ENCODE data around the gene CASTOR1.

Gene CASTOR1

GRCh38 chr22:30288419-30289140 is 725 bp downstream of the CASTOR1 start:
- no peak for TF ChIP-seq GATA3 (IDR thresholded peaks at IDR 0.05; ENCODE audit: low read depth, low read length)
- TF ChIP-seq GATA2 (IDR thresholded peaks at IDR 0.05; ENCODE audit: low read depth, low read length), result no peak

DNA sequence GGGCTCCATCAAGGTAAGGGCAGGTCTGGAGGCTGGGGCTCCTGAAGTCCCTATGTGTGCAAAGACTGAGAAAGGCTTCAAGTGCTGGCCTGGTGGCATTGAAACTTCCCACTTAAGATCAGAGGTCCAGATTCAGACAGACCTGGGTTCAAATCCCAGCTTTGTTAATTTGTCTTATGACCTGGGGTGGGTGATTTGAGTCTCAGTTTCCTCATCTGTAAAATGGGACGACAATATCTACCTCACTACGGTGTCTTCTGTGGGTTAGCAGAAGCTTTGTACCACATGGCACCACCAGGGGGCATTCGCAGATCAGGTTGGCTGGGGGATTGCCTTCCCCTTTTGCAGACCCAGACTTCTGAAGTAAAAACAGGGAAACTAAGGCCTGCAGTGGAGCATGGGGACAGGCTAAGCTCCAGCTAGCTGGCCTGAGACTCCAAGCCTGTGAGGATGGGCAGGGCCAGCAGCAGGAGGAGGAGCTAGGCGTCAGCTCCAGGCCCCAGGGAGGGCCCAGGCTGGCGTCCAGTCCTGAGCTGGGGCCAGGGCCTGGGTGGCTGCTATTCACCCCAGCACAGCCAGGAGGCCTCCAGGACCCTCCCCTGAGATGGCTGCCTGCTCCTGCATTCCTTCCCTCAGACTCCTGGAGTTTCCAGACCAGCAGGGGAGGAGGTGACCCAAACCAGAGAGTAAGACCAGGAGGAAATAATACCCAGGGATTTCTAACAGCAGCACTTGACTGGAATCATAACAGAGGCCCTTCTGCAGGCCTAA is 1.5 kb downstream of the CASTOR1 start:
- TF ChIP-seq GATA2 (IDR thresholded peaks at IDR 0.05; ENCODE audit: low read depth, low read length) (no peak), GATA3 (IDR thresholded peaks at IDR 0.05; ENCODE audit: low read depth, low read length) (no peak)

DNA sequence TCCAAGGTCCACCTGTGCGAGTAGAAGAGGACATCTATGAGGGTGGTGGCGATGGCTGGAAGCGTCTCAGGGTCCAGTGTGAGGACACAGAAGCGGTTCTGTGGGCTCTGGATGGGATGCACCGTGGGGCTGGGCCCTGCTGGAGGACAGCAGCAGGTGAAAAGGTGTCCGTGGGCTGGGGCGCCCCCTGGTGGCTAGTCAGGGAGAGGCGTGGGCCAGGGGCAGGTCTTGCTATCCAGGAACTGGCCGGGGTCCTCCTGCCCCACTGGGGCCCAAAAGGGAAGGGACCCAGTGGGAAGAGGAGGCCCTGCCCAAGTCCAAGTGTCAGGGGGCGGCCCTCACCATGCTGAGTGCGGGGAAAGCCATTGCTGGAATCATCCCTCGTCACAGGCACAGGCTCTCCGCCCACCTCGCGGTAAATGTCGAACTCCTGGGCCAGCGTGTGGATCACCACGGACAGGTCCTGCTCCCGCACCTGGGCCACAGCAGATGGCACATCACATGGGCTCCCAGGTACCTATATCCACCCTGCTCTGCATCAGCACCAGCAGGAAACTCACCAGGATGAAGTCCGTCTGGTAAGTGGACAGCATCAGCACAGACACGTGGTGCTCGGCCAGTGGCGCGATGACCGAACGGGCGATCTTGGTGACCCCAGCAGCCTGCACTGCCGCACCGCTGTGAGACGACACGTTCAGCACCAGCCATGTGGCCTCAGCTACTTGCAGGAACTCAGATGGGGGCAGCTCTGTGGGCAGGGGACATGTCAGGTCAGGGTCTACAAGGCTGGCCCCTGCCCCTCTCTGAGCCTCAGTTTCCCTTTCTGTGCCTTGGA is 2.3 kb downstream of the CASTOR1 start:
- TF ChIP-seq GATA3 (IDR thresholded peaks at IDR 0.05; ENCODE audit: low read depth, low read length) (no peak), GATA2 (IDR thresholded peaks at IDR 0.05; ENCODE audit: low read depth, low read length) (no peak)

- no peak for TF ChIP-seq GATA3 (IDR thresholded peaks at IDR 0.05; ENCODE audit: low read depth, low read length)
- no peak for TF ChIP-seq GATA2 (IDR thresholded peaks at IDR 0.05; ENCODE audit: low read depth, low read length)
These were observed 3.0 kb downstream of the CASTOR1 start for GRCh38 chr22:30286331-30286730.

- TF ChIP-seq GATA3 (IDR thresholded peaks at IDR 0.05; ENCODE audit: low read depth, low read length) (no peak), GATA2 (IDR thresholded peaks at IDR 0.05; ENCODE audit: low read depth, low read length) (no peak)
These were observed 3.5 kb downstream of the CASTOR1 start for GRCh38 chr22:30285846-30286200.

GRCh38 chr22:30285176-30285845 is 4.0 kb downstream of the CASTOR1 start:
- TF ChIP-seq GATA2 (IDR thresholded peaks at IDR 0.05; ENCODE audit: low read depth, low read length) (no peak), GATA3 (IDR thresholded peaks at IDR 0.05; ENCODE audit: low read depth, low read length) (no peak)

DNA sequence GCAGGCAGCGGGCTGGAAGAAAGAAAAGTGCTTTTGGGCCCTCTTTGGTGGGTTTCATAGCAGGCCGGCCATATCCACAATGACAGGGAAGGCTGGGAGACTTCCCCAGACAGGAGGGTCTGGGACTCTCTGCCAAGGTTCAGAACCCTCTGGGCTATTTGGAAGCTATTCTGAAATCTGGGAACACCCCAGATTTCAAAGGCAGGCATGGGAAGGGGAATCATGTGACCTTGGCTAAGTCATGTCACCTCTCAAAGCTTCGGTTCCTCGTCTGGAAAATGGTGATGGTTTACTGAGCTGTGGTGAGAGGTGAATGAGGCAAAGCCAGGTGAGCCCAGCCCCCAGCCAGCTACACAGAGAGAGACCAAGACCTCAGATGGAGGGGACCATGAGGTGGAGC is 4.6 kb downstream of the CASTOR1 start:
- TF ChIP-seq GATA2 (IDR thresholded peaks at IDR 0.05; ENCODE audit: low read depth, low read length), result no peak

DNA sequence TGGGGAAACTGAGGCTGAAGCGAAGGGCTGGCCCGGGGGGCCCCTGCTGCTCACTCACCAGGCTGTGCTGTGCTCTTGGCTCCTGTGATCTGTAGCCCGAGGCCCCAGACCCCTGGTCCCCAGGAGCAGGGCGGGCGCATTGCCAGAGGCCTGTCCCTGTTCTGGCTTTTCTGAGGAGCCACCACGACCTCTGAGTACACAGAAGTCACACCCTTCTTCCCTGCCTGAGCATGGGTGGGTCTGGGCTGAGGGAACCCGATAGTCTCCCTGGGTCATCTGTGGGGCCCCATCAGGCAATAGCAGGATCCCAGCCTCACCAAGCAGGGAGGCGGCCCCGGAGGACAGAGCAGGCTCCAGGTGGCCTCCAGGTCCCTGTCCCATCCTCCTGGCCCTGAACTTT is 5.1 kb downstream of the CASTOR1 start:
- TF ChIP-seq GATA2 (IDR thresholded peaks at IDR 0.05; ENCODE audit: low read depth, low read length), result no peak
- no peak for TF ChIP-seq GATA3 (IDR thresholded peaks at IDR 0.05; ENCODE audit: low read depth, low read length)

DNA sequence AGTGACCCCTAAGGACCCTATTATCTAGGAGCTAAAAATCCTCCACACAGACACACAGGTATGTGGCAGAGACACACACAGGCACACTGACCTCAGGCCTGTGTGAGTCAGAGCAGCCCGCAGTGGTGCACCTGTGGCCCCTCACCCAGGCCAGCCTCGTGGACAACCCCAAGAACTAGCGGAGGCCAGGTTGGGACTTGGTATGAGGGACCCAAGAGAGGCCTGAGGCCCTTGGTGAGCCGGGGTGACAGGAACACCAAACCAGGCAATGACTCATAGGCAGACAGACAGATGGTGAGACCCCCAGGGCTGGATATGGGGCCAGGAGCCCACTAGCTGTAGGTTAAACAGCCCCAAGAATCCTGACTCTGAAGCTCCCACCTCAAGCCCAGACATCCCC is 6.0 kb downstream of the CASTOR1 start:
- TF ChIP-seq GATA3 (IDR thresholded peaks at IDR 0.05; ENCODE audit: low read depth, low read length) (no peak), GATA2 (IDR thresholded peaks at IDR 0.05; ENCODE audit: low read depth, low read length) (no peak)

- TF ChIP-seq GATA2 (IDR thresholded peaks at IDR 0.05; ENCODE audit: low read depth, low read length), result no peak
- TF ChIP-seq GATA3 (IDR thresholded peaks at IDR 0.05; ENCODE audit: low read depth, low read length), result no peak
These were observed 6.7 kb downstream of the CASTOR1 start for GRCh38 chr22:30282616-30283046.

DNA sequence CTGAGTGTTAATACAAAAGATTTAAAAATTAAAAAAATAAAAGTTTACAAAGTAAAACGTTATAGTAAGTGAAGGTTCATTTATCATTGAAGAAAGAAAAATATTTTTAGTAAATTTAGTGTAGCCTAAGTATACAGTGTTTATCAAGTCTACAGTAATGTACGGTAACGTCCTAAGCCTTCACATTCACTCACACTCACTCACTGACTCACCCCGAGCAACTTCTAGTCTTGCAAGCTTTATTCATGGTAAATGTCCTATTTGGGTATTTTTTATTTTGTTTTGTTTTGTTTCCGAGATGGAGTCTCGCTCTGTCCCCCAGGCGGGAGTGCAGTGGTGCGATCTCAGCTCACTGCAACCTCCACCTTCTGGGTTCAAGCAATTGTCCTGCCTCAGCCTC is 8.8 kb downstream of the CASTOR1 start:
- TF ChIP-seq GATA2 (IDR thresholded peaks at IDR 0.05; ENCODE audit: low read depth, low read length), result no peak
- TF ChIP-seq GATA3 (IDR thresholded peaks at IDR 0.05; ENCODE audit: low read depth, low read length), result no peak

GRCh38 chr22:30279932-30280331 is 9.4 kb downstream of the CASTOR1 start:
- TF ChIP-seq GATA2 (IDR thresholded peaks at IDR 0.05; ENCODE audit: low read depth, low read length), result no peak

GRCh38 chr22:30279046-30279788 is 10.1 kb downstream of the CASTOR1 start:
- TF ChIP-seq GATA3 (IDR thresholded peaks at IDR 0.05; ENCODE audit: low read depth, low read length) (no peak), GATA2 (IDR thresholded peaks at IDR 0.05; ENCODE audit: low read depth, low read length) (no peak)
